GM12891 (cell line): ENCODE data around the gene CNPY2.
"Not testable (repeated sequence)": the region's sequence is repeated elsewhere in the genome, so short reads cannot be mapped to it uniquely, and the experiment has no call there.

Experiments
- PAX5 ChIP-seq: IDR thresholded peaks from 2 replicates; pipeline ENCODE4 v1.6.1; 2011; ENCODE audit warnings: low read length, moderate library complexity, mild to moderate bottlenecking; ENCODE audit not compliant: insufficient read depth, severe bottlenecking
- POLR2A ChIP-seq: IDR thresholded peaks from 2 replicates; pipeline ENCODE4 v1.6.1; 2011; ENCODE audit warnings: low read depth, low read length, control low read depth
- TAF1 ChIP-seq: IDR thresholded peaks from 2 replicates; pipeline ENCODE4 v1.6.1; 2011; ENCODE audit warnings: low read depth, low read length, control low read depth

GRCh38 chr12:56262955-56263354 lies 52.8 kb downstream of the CNPY2 start:
- TF ChIP-seq TAF1, PAX5, POLR2A: not testable (repeated sequence)
